HG03280 (cell line): ENCODE measurements around the gene PARP9.
"Not testable (repeated sequence)": the region's sequence is repeated elsewhere in the genome, so short reads cannot be mapped to it uniquely, and the experiment has no call there.

Experiments
- ATAC-seq: cut with Tn5 transposase; IDR thresholded peaks from one replicate; pipeline ENCODE4 v1.9.1; 2021; ENCODE audit warnings: mild to moderate bottlenecking, moderate library complexity; ENCODE audit not compliant: unreplicated experiment

PARP9 gene

DNA sequence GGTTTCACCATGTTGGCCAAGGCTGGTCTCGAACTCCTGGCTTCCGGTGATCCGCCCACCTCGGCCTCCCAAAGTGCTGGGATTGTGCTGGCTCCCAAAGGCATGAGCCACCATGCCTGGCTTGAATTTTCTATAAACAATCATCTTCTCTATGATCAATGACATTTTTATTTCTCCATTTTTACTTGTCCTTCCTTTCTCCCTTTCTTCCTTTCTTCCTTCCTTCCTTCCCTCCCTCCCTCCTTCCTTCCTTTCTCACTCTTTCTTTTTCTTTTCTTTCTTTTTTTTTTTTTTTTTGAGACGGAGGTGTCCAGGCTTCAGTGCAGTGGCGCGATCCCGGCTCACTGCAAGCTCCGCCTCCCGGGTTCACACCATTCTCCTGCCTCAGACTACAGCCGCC is 40.8 kb downstream of the PARP9 start:
- ATAC-seq = no peak

DNA sequence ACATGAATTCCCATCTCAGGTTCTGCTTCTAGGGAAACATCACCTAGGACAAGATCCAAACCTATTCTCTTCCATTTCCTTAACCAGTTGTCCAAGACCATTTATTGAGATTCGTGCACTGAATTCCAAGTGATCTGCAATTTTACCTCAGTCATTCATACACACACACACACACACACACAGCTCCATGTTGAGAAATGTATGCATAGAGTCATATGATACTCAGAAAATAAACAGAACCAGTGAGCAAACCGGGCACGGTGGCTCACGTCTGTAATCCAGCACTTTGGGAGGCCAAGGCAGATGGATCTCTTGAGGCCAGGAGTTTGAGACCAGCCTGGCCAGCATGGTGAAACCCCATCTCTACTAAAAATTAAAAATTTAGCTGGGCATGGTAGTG is 43.2 kb downstream of the PARP9 start:
- no peak for ATAC-seq

- no peak for ATAC-seq
These were observed 44.4 kb downstream of the PARP9 start for GRCh38 chr3:122519693-122520092.

DNA sequence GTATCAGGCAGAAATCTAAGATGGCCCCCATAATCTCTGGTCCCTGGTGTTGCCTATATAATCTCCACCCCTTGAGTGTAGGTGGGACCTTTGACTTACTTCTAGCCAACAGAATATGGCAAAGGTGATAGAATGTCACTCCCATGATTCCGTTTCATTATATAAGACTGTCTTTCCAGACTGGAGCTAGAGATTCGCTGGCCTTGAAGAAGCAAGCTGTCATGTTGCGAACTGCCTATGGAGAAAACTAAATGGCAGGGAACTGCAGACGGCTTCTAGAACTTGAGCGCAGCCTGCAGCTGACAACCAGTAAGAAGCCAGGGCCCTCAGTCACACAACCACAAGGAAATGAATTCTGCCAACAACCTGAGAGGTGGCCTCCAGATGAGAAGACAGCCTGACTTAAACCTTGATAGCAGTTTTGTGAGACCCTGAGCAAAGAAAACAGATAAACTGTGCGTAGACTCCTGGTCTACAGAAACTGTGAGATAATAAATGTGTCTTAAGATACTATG is 47.2 kb downstream of the PARP9 start:
- ATAC-seq = no peak

- ATAC-seq = no peak
These were observed 48.2 kb downstream of the PARP9 start for GRCh38 chr3:122515870-122516269.

DNA sequence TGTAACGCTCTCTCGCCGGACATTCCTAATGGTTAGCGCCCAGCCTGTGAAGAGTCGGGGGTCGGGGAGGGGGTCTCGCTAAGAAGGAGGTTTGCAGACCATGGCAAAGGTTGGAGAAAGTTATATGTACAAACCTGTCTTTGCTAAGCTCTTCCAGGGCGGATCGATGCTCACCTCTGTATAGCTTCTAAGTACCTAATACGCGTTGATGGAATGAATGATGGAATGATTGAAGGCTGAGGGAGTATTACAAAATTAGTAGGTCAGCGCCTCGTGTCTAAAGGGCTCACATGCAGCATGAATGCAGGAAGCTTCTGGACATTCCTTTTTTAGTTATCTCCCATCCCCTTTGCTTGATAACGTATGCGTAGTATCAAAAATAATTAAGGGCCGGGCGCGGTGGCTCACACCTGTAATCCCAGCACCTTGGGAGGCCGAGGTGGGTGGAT is 49.1 kb downstream of the PARP9 start:
- no peak for ATAC-seq

DNA sequence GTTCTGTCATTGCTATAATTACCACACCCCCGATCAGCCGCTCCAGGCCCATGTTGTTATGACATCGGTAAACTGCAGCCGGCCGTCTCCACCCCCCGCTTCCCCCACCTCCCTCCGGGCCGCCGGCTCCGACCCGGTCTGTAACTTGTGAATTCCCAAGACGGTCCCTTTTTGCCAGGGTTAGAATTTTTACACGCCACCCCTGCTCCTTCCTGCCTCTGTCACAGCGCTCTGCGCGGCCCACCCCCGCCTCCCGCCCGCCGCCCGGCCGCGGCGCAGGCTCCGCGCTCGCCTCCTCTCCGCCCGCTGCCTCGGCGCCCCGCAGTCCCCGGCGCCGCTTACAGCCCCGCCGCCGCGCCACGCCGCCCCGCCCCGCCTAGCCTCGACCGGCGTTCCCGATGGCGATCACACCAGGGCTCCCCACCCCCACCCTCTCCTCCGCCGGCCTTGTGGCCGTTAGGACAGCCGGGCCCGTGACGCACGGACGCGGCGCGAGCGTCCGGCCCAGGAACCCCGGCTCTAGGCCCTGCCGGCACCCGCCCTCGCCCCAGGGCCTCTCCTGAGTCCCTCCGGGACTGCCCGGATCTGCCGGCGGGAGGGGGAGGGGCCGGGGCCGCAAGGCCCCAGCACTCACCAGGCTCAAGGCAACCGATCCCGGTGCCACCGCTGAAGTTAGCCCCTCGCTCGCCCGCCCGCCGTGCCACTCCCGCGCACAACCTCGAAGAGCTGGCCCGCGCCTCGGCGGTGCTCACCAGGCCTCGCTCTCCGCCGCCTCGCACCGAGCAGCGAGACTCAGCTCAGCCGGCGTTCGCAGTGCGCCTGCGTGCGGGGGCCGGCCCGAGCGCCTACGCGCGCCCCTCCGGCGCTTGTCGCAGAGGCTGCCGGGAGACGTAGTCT is 49.7 kb downstream of the PARP9 start, which contains the start of gene KPNA1:
Gene KPNA1, minus strand, starts transcription at position 817 of the 897 bp plus-strand sequence. CDS start 18,374 bp downstream, outside the sequence.
- ATAC-seq = peak; percentile 90

- ATAC-seq = no peak
These were observed 50.5 kb downstream of the PARP9 start for GRCh38 chr3:122513386-122514122.

- no peak for ATAC-seq
These were observed 51.8 kb downstream of the PARP9 start for GRCh38 chr3:122512284-122512683.

DNA sequence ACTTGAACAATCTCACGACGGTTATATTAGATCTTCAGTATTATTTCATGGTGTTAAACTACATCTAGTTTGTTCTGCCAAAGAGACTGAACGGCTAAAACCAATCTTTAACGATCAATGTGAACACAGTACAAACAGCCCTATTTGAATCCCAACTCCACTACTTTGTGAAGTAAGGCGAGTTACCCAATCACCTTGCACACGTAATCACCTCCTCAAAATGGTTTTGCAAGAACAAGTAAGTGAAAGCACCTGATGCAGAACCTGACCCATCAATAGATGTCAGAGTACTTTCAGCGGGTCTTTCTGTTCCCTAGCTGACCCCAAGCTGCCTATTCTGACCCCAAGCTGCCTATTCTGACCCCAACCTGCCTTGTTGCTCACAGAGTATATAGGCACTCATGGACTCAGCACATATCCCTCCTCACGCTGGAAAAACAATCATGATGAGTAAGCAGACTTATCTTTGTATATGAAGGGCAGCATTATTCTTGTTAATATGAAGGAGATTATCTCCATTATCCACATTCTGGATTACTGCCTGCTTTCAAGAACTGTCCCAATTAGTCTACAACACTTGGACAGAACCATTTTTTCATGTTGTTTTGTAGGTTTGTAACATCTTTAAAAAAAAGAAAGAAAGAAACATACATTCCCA is 53.1 kb downstream of the PARP9 start:
- no peak for ATAC-seq

DNA sequence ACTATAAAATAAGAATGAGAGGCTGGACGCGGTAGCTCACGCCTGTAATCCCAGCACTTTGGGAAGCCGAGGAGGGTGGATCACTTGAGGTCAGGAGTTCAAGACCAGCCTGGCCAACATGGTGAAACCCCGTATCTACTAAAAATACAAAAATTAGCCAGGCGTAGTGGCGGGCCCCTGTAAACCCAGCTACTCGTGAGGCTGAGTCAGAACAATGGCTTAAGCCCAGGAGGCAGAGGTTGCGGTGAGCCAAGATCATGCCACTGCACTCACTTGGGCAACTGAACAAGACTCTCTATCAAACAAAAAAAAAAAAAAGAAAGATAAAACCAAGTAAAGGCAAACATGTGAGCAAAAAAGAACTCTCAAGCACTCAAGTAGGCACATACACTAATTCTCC is 55.2 kb downstream of the PARP9 start:
- ATAC-seq = not testable (repeated sequence)

GRCh38 chr3:122508135-122508914 is 55.8 kb downstream of the PARP9 start:
- no peak for ATAC-seq

- ATAC-seq = no peak
These were observed 57.6 kb downstream of the PARP9 start for GRCh38 chr3:122506450-122506849.

- ATAC-seq = no peak
These were observed 58.4 kb downstream of the PARP9 start for GRCh38 chr3:122505676-122506075.

- ATAC-seq = no peak
These were observed 61.2 kb downstream of the PARP9 start for GRCh38 chr3:122502941-122503340.

GRCh38 chr3:122502139-122502538 is 62.0 kb downstream of the PARP9 start:
- no peak for ATAC-seq

GRCh38 chr3:122500964-122501363 is 63.1 kb downstream of the PARP9 start:
- ATAC-seq = not testable (repeated sequence)

DNA sequence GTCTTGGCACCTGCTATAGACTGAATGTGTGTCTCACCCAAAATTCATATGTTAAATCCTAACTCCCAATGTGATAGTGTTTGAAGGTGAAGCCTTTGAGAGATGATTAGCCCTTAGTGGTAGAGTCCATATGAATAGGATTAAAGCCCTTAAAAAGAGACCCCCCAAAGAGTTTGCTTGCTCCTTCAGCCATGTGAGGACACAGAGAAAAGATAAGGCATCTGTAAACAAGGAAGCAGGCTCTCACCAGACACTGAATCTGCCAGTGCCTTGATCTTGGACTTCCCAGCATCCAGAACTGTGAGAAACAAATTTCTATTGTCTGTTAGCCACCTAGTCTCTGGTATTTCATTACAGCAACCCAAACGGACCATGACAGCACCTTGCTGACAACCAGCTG is 65.9 kb downstream of the PARP9 start:
- no peak for ATAC-seq

GRCh38 chr3:122497425-122497824 is 66.7 kb downstream of the PARP9 start:
- ATAC-seq = peak; percentile 85

- ATAC-seq = no peak
These were observed 67.6 kb downstream of the PARP9 start for GRCh38 chr3:122496508-122496907.
